KMS-11 (cell line): ENCODE data around the gene THSD7A.

ENCODE experiments used
- H2AFZ ChIP-seq: fragments of 200-600 bp; sonication (generic); 2 replicates; pipeline ENCODE4 v1.6.1; 2016; ENCODE audit warnings: antibody characterized with exemption, mixed run types, low read depth
- H3K27ac ChIP-seq: fragments of 200-600 bp; sonication (generic); 2 replicates; pipeline ENCODE4 v1.6.1; 2016; ENCODE audit warnings: mild to moderate bottlenecking, mixed run types
- H3K27me3 ChIP-seq: fragments of 200-600 bp; sonication (generic); 2 replicates; pipeline ENCODE4 v1.6.1; 2017; ENCODE audit warnings: mild to moderate bottlenecking, low read depth, mixed run types, moderate library complexity; ENCODE audit not compliant: insufficient read depth
- H3K36me3 ChIP-seq: fragments of 200-600 bp; sonication (generic); 2 replicates; pipeline ENCODE4 v1.6.1; 2017; ENCODE audit warnings: mild to moderate bottlenecking, mixed run types; ENCODE audit not compliant: insufficient read depth
- H3K4me1 ChIP-seq: fragments of 200-600 bp; sonication (generic); 2 replicates; pipeline ENCODE4 v1.6.1; 2016; ENCODE audit warnings: mild to moderate bottlenecking, low read depth, mixed run types; ENCODE audit not compliant: poor library complexity, severe bottlenecking
- H3K4me2 ChIP-seq: fragments of 200-600 bp; sonication (generic); 2 replicates; pipeline ENCODE4 v1.7.0; 2016; ENCODE audit warnings: mild to moderate bottlenecking, mixed run types
- H3K4me3 ChIP-seq: fragments of 200-600 bp; sonication (generic); IDR thresholded peaks from 2 replicates; pipeline ENCODE4 v1.6.1; 2017; ENCODE audit warnings: low read depth, low read length, mixed read lengths; ENCODE audit not compliant: insufficient read depth
- H3K79me2 ChIP-seq: fragments of 200-600 bp; sonication (generic); 2 replicates; pipeline ENCODE4 v1.6.1; 2016; ENCODE audit warnings: low read depth, mixed run types; ENCODE audit not compliant: insufficient read depth
- H3K9ac ChIP-seq: fragments of 200-600 bp; sonication (generic); 2 replicates; pipeline ENCODE4 v1.6.1; 2016; ENCODE audit warnings: mild to moderate bottlenecking, mixed run types
- H4K20me1 ChIP-seq: fragments of 200-600 bp; sonication (generic); 2 replicates; pipeline ENCODE4 v1.6.1; 2016; ENCODE audit warnings: mild to moderate bottlenecking, mixed run types; ENCODE audit not compliant: insufficient read depth
- CTCF ChIP-seq: fragments of 200-600 bp; sonication (generic); conservative IDR thresholded peaks from 2 replicates; pipeline ENCODE4 v1.6.1; 2017; ENCODE audit warnings: low read depth, mild to moderate bottlenecking, antibody characterized with exemption, low read length, moderate library complexity, mixed read lengths

The THSD7A gene

DNA sequence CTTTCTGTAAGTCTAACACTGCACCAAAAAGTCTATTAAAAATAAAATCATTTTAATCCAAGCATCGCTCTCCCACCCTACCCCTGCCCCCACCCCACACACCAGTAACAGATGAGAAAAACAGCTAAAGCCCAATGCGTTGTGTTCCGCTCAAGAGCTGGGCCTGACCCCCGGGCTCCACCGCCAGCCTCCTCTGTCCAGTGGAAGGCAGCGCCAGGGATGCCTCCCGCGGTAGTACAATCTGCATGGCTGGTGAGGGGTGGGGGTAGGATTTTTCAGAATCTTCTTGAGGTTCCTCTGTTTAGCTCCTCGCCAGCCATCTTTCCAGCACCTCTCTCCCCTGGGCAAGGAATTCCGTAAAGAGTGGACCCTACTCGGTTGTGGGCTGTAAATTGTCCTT lies 12.1 kb downstream of the THSD7A start:
- Histone ChIP-seq H3K27ac (no peak overlapping the region), H3K4me2 (no peak overlapping the region), H3K9ac (no peak overlapping the region), H3K4me1 (no peaks in the 10 kb centered on the region), H3K4me3 (no peak overlapping the region), H3K36me3 (no peaks in the 10 kb centered on the region), H3K27me3 (no peaks in the 10 kb centered on the region), H2AFZ (no peak overlapping the region), H4K20me1 (no peaks in the 10 kb centered on the region), H3K79me2 (no peaks in the 10 kb centered on the region)
- TF ChIP-seq CTCF: no peak

DNA sequence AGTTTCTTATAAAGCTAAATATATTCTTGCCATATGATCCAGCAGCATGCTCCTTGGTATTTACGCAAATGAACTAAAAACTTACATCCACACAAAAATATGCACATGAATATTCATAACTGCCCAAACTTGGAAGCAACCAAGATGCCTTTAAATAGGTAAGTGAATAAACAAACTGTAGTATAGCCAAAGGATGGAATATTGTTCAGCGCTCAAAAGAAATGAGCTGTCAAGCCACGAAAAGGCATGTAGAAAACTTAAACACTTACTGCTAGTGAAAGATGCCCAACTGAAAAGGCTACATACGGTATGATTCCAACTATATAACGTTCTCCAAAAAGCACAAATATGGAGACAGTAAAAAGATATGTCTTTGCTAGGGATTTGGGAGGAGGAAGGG lies 12.7 kb downstream of the THSD7A start:
- H2AFZ ChIP-seq: no peak overlapping the region
- H3K27ac ChIP-seq: no peak overlapping the region
- H4K20me1 ChIP-seq: no peaks in the 10 kb centered on the region
- no peak overlapping the region for H3K4me3 ChIP-seq
- TF ChIP-seq CTCF: no peak
- H3K4me1 ChIP-seq: no peaks in the 10 kb centered on the region
- no peak overlapping the region for H3K9ac ChIP-seq
- H3K36me3 ChIP-seq: no peaks in the 10 kb centered on the region
- no peaks in the 10 kb centered on the region for H3K27me3 ChIP-seq
- H3K79me2 ChIP-seq: no peaks in the 10 kb centered on the region
- no peak overlapping the region for H3K4me2 ChIP-seq

DNA sequence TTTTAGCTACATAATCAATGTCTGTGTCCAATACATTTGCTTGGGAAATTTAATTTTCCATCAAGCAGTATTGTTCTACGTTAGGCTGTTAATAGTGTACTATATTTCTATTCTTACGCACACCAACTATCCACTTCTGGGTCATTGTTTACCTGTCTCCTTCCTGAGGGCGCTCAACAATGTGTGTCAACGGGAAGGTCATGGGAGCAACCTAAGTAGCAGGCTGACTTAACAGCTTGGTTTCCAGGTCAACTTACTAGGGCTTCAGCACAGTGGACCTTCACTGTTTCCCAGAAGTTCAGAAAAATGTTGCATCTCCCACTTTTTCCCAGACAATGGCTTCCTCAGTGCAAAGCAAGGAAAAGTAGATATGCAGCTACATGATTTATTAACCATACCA lies 13.7 kb downstream of the THSD7A start:
- no peak overlapping the region for H2AFZ ChIP-seq
- TF ChIP-seq CTCF: no peak
- H3K4me1 ChIP-seq: no peaks in the 10 kb centered on the region
- no peaks in the 10 kb centered on the region for H4K20me1 ChIP-seq
- no peak overlapping the region for H3K4me3 ChIP-seq
- no peak overlapping the region for H3K4me2 ChIP-seq
- H3K27ac ChIP-seq: no peak overlapping the region
- H3K79me2 ChIP-seq: no peaks in the 10 kb centered on the region
- H3K27me3 ChIP-seq: no peaks in the 10 kb centered on the region
- no peaks in the 10 kb centered on the region for H3K36me3 ChIP-seq
- no peak overlapping the region for H3K9ac ChIP-seq

DNA sequence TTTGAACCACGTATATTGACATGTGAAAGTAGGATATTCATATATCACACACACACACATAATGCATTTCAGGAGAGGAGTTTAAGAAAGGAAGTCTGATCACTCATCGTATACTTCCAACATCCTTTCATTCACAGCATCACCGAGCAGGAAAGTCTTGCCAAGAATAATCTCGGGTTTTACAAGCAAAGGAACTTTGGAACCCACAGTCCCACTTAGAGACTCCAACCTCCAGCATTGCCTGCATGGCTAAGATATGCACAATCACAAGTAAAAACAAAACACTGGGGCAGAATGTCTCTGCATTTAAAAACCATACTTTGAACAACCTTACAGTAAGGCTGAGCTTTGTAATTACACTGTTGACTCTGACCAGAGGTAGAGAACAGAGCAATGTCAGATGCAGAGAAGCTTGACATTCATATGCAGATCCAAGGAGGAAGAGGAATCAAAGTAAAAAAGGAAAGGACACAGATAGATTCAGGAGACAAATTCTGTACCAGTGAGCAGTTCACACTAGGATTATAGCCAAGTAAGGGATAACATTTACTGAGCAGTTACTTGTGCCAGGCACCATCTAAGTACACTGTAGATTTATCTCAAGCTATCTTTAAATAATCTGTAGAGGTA lies 14.8 kb downstream of the THSD7A start:
- Histone ChIP-seq H4K20me1 (no peaks in the 10 kb centered on the region), H3K4me3 (no peak overlapping the region), H3K36me3 (no peaks in the 10 kb centered on the region), H3K79me2 (no peaks in the 10 kb centered on the region), H3K4me1 (no peaks in the 10 kb centered on the region), H3K27me3 (no peaks in the 10 kb centered on the region), H3K27ac (no peak overlapping the region), H3K4me2 (no peak overlapping the region), H3K9ac (no peak overlapping the region), H2AFZ (no peak overlapping the region)
- no peak for TF ChIP-seq CTCF

DNA sequence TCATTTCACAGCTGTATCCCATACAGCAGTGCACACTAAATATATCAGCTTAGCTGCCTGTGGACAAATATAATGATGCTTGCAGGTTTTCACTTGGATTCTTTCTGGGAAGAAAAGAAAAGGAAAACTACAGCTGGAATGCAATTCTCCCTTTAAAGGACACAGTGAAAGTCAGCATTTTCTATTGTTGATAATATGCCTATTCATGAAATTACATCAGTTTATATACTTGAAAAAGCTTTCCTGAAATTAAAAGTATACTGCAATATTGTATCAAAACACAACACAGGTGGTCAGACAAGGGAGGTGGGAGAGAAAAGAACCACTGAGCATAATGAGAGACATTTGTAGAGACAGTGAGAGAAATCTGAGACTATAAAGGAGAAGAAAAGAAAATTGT lies 20.3 kb downstream of the THSD7A start:
- H3K27me3 ChIP-seq: no peaks in the 10 kb centered on the region
- H4K20me1 ChIP-seq: no peaks in the 10 kb centered on the region
- no peak overlapping the region for H3K9ac ChIP-seq
- no peaks in the 10 kb centered on the region for H3K79me2 ChIP-seq
- H3K4me1 ChIP-seq: no peaks in the 10 kb centered on the region
- no peak for TF ChIP-seq CTCF
- H3K27ac ChIP-seq: no peak overlapping the region
- H3K4me2 ChIP-seq: no peak overlapping the region
- H3K4me3 ChIP-seq: no peak overlapping the region
- no peaks in the 10 kb centered on the region for H3K36me3 ChIP-seq
- H2AFZ ChIP-seq: no peak overlapping the region
